Astrocyte (in vitro differentiated cells and primary cell): ENCODE measurements around the gene ATP5PF. TPM values are rescaled to one million over a fixed set of nuclear protein-coding genes. Genes with fewer than 3 reads are reported as not detected.
"Not testable (repeated sequence)": the region's sequence is repeated elsewhere in the genome, so short reads cannot be mapped to it uniquely, and the experiment has no call there.

Experiments used
- DNase-seq: peaks from one replicate; pipeline ENCODE4 v3.0.0-alpha.2; 2010; ENCODE audit warnings: low read depth
- FAIRE-seq: peaks from 2 replicates; lab custom pipeline; 2011; peaks lifted over from hg19 to GRCh38; lab: Jason Lieb, UNC
- H2AFZ ChIP-seq: 2 replicates; pipeline ENCODE4 v1.6.0; 2012; ENCODE audit warnings: low read depth, low read length, inconsistent platforms
- H3K27ac ChIP-seq: 2 replicates; pipeline ENCODE4 v1.5.1; 2011; ENCODE audit warnings: low read depth, low read length, inconsistent platforms
- H3K27me3 ChIP-seq: 2 replicates; pipeline ENCODE4 v1.6.0; 2011; ENCODE audit warnings: low read length, inconsistent platforms; ENCODE audit not compliant: insufficient read depth
- H3K36me3 ChIP-seq: 2 replicates; pipeline ENCODE4 v1.5.1; 2011; ENCODE audit warnings: low read length, inconsistent platforms; ENCODE audit not compliant: insufficient read depth
- H3K4me1 ChIP-seq: 2 replicates; pipeline ENCODE4 v1.5.1; 2011; ENCODE audit warnings: low read length, inconsistent platforms; ENCODE audit not compliant: insufficient read depth
- H3K4me2 ChIP-seq: 2 replicates; pipeline ENCODE4 v1.6.0; 2012; ENCODE audit warnings: low read length, inconsistent platforms
- H3K4me3 ChIP-seq: 2 replicates; pipeline ENCODE4 v1.5.1; 2011; ENCODE audit warnings: low read depth, mild to moderate bottlenecking, low read length, inconsistent platforms; ENCODE audit not compliant: insufficient read depth
- H3K79me2 ChIP-seq: 2 replicates; pipeline ENCODE4 v1.6.0; 2012; ENCODE audit warnings: mild to moderate bottlenecking, low read length, inconsistent platforms; ENCODE audit not compliant: insufficient read depth
- H3K9ac ChIP-seq: 2 replicates; pipeline ENCODE4 v1.6.0; 2012; ENCODE audit warnings: mild to moderate bottlenecking, low read length, inconsistent platforms
- H3K9me3 ChIP-seq: 2 replicates; pipeline ENCODE4 v1.5.1; 2012; ENCODE audit warnings: low read depth, mild to moderate bottlenecking, low read length, inconsistent platforms; ENCODE audit not compliant: insufficient read depth
- H4K20me1 ChIP-seq: 2 replicates; pipeline ENCODE4 v1.6.0; 2012; ENCODE audit warnings: low read length, inconsistent platforms; ENCODE audit not compliant: insufficient read depth
- H3K27ac Mint-ChIP-seq: one replicate; pipeline ENCODE4 v1.8.0; 2021; ENCODE audit warnings: mild to moderate bottlenecking, mixed read lengths; ENCODE audit not compliant: unreplicated experiment
- H3K27me3 Mint-ChIP-seq: one replicate; pipeline ENCODE4 v1.8.0; 2021; ENCODE audit warnings: low read depth, mixed read lengths; ENCODE audit not compliant: unreplicated experiment
- H3K36me3 Mint-ChIP-seq: one replicate; pipeline ENCODE4 v1.8.0; 2021; ENCODE audit warnings: low read depth, mixed read lengths; ENCODE audit not compliant: unreplicated experiment
- H3K4me1 Mint-ChIP-seq: one replicate; pipeline ENCODE4 v1.8.0; 2021; ENCODE audit warnings: low read depth, mixed read lengths; ENCODE audit not compliant: unreplicated experiment
- H3K4me3 Mint-ChIP-seq: one replicate; pipeline ENCODE4 v1.8.0; 2021; ENCODE audit warnings: mild to moderate bottlenecking, moderate library complexity, mixed read lengths; ENCODE audit not compliant: unreplicated experiment
- H3K9me3 Mint-ChIP-seq: one replicate; pipeline ENCODE4 v1.8.0; 2021; ENCODE audit warnings: mild to moderate bottlenecking, mixed read lengths; ENCODE audit not compliant: unreplicated experiment
- EZH2 ChIP-seq: IDR thresholded peaks from 2 replicates; pipeline ENCODE4 v1.6.1; 2012; ENCODE audit warnings: mild to moderate bottlenecking, low read length, inconsistent platforms; ENCODE audit not compliant: insufficient read depth
- total RNA-seq: library from RNA; stranded (reverse); gene quantifications from 2 replicates; pipeline ENCODE4 v1.2.1, GENCODE V29; 2021
- TF ChIP-seq, protein P1 (sequence below): IDR thresholded peaks from 2 replicates; pipeline ENCODE4 v1.5.1; 2011; ENCODE audit warnings: low read depth, mild to moderate bottlenecking, inconsistent platforms, low read length, moderate library complexity; ENCODE audit not compliant: insufficient read depth

The ATP5PF gene
- total RNA-seq, 1 donor from 2014 or later, result 139 TPM

DNA sequence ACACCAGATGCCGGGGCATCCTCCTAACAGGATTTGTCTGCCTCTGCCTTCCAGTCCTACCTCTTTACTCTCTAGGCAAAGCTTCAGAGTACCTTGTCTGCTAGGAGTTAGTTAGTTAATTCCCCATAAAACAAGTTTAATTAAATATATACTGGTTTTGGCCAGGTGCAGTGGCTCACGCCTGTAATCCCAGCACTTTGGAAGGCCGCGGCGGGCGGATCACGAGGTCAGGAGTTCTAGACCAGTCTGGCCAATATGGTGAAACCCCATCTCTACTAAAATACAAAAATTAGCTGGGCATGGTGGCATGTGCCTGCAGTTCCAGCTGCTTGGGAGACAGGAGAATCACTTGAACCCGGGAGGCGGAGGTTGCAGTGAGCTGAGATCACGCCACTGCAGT is 20.6 kb downstream of the ATP5PF start:
- H3K36me3 Mint-ChIP-seq, H3K27ac ChIP-seq, H3K4me3 ChIP-seq, H3K79me2 ChIP-seq, H3K4me1 Mint-ChIP-seq, H3K9ac ChIP-seq, H3K4me3 Mint-ChIP-seq, H4K20me1 ChIP-seq, H3K9me3 Mint-ChIP-seq, H3K27me3 ChIP-seq, FAIRE-seq, H3K27ac Mint-ChIP-seq, H3K9me3 ChIP-seq, H3K4me1 ChIP-seq, H3K27me3 Mint-ChIP-seq, DNase-seq, H3K36me3 ChIP-seq, H3K4me2 ChIP-seq, H2AFZ ChIP-seq: not testable (repeated sequence)

DNA sequence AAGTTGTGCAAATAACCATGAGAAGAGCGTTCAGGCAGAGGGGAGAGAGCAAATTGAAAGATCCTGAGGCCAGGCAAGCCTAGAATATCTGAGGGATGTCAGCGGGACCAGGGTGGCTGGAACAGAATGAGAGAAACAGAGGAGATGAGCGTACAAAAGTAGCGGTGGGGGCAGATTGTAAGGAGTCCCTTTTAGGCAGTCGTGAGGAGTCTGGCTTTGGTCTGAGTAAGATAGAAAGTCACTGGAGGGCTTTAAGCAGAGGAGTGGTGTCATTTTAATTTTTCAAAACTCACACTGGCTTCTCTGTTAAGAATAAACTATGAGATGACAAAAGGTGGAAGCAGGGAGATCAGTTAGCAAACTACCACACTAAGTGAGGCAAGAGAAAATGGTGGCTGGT is 24.2 kb downstream of the ATP5PF start:
- no peak for FAIRE-seq
- Mint-ChIP-seq H3K36me3 (peaks cover 2% of the 10 kb centered on the region), H3K9me3 (no peaks in the 10 kb centered on the region), H3K4me1 (no peaks in the 10 kb centered on the region), H3K27ac (no peak overlapping the region), H3K4me3 (no peak overlapping the region), H3K27me3 (no peaks in the 10 kb centered on the region)
- Histone ChIP-seq H2AFZ (no peak overlapping the region), H3K27ac (no peak overlapping the region), H3K9ac (no peak overlapping the region), H3K4me1 (no peaks in the 10 kb centered on the region), H3K9me3 (no peaks in the 10 kb centered on the region), H4K20me1 (no peaks in the 10 kb centered on the region), H3K79me2 (no peaks in the 10 kb centered on the region), H3K4me3 (no peak overlapping the region), H3K27me3 (no peaks in the 10 kb centered on the region), H3K36me3 (no peaks in the 10 kb centered on the region), H3K4me2 (no peak overlapping the region)
- no peak for DNase-seq
- TF ChIP-seq EZH2, result no peak
- TF ChIP-seq, protein P1, sequence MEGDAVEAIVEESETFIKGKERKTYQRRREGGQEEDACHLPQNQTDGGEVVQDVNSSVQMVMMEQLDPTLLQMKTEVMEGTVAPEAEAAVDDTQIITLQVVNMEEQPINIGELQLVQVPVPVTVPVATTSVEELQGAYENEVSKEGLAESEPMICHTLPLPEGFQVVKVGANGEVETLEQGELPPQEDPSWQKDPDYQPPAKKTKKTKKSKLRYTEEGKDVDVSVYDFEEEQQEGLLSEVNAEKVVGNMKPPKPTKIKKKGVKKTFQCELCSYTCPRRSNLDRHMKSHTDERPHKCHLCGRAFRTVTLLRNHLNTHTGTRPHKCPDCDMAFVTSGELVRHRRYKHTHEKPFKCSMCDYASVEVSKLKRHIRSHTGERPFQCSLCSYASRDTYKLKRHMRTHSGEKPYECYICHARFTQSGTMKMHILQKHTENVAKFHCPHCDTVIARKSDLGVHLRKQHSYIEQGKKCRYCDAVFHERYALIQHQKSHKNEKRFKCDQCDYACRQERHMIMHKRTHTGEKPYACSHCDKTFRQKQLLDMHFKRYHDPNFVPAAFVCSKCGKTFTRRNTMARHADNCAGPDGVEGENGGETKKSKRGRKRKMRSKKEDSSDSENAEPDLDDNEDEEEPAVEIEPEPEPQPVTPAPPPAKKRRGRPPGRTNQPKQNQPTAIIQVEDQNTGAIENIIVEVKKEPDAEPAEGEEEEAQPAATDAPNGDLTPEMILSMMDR, result no peak

DNA sequence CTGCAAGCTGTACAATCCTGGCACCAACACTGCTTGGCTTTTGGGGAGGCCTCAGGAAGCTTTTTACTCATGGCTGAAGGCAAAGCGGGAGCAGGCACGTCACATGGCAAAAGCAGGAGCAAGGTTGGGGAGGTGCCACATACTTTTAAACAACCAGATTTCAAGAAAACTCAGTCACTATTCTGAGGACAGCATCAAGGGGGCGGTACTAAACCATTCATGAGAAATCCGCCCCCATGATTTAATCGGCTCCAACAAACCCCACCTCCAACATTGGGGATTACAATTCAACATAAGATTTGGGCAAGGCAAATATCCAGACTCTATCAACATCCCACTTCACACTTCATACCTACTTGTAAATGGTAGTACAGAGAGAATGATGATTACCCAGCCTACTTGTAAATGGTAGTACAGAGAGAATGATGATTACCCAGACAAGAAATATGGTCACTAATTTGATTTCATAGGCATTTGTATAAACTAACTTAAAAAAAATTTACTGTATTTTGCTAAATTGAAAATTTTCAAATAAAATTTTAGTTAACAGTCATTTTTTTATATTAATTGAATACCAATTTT is 24.9 kb downstream of the ATP5PF start:
- H3K36me3 ChIP-seq, result no peaks in the 10 kb centered on the region
- no peaks in the 10 kb centered on the region for H3K4me1 ChIP-seq
- DNase-seq (no peak), FAIRE-seq (no peak)
- no peaks in the 10 kb centered on the region for H3K79me2 ChIP-seq
- H3K4me3 ChIP-seq, result no peak overlapping the region
- no peak overlapping the region for H3K27ac Mint-ChIP-seq
- no peaks in the 10 kb centered on the region for H3K9me3 ChIP-seq
- H3K9me3 Mint-ChIP-seq, result no peaks in the 10 kb centered on the region
- no peak overlapping the region for H3K27ac ChIP-seq
- TF ChIP-seq, protein P1, result no peak
- no peak for TF ChIP-seq EZH2
- no peak overlapping the region for H3K4me2 ChIP-seq
- no peak overlapping the region for H3K9ac ChIP-seq
- H3K27me3 ChIP-seq, result no peaks in the 10 kb centered on the region
- no peaks in the 10 kb centered on the region for H3K36me3 Mint-ChIP-seq
- no peaks in the 10 kb centered on the region for H3K4me1 Mint-ChIP-seq
- no peak overlapping the region for H2AFZ ChIP-seq
- H4K20me1 ChIP-seq, result no peaks in the 10 kb centered on the region
- H3K4me3 Mint-ChIP-seq, result no peak overlapping the region
- no peaks in the 10 kb centered on the region for H3K27me3 Mint-ChIP-seq
